GM23338 (cell line): ENCODE data around the gene IZUMO2. TPM values are rescaled to one million over a fixed set of nuclear protein-coding genes. Genes with fewer than 3 reads are reported as not detected.

Experiments used
- ATAC-seq: fragments of 200-7000 bp; cut with Tn5 transposase; 3 replicates; pipeline ENCODE4 v1.9.1; 2020
- DNase-seq: peaks from one replicate; pipeline ENCODE4 v3.0.0-alpha.2; 2015; ENCODE audit warnings: low spot score
- H2AFZ ChIP-seq: fragments of 200-600 bp; sonication (generic); 2 replicates; pipeline ENCODE4 v1.8.0; 2016; ENCODE audit warnings: antibody characterized with exemption, mild to moderate bottlenecking, moderate library complexity
- H3F3A ChIP-seq: fragments of 200-600 bp; sonication (generic); replicated peaks from 2 replicates; pipeline ENCODE4 v1.8.0; 2017; ENCODE audit warnings: antibody characterized with exemption, mixed run types, low read depth
- H3K27ac ChIP-seq: fragments of 200-600 bp; sonication (generic); 2 replicates; pipeline ENCODE4 v1.6.1; 2016; ENCODE audit warnings: low read depth
- H3K27me3 ChIP-seq: fragments of 200-600 bp; sonication (generic); 2 replicates; pipeline ENCODE4 v1.8.0; 2016; ENCODE audit warnings: mild to moderate bottlenecking, mixed run types, moderate library complexity; ENCODE audit not compliant: insufficient read depth
- H3K36me3 ChIP-seq: fragments of 200-600 bp; sonication (generic); 2 replicates; pipeline ENCODE4 v1.8.0; 2016; ENCODE audit warnings: mild to moderate bottlenecking; ENCODE audit not compliant: insufficient read depth
- H3K4me1 ChIP-seq: fragments of 200-600 bp; sonication (generic); 2 replicates; pipeline ENCODE4 v1.8.0; 2016; ENCODE audit warnings: mild to moderate bottlenecking, moderate library complexity; ENCODE audit not compliant: insufficient read depth
- H3K4me2 ChIP-seq: fragments of 200-600 bp; sonication (generic); 2 replicates; pipeline ENCODE4 v1.7.1; 2017; ENCODE audit warnings: mixed run types
- H3K4me3 ChIP-seq: fragments of 200-600 bp; sonication (generic); 2 replicates; pipeline ENCODE4 v1.6.1; 2016; ENCODE audit warnings: mixed run types
- H3K79me2 ChIP-seq: fragments of 200-600 bp; sonication (generic); replicated peaks from 2 replicates; pipeline ENCODE4 v1.8.0; 2017; ENCODE audit warnings: mild to moderate bottlenecking; ENCODE audit not compliant: insufficient read depth
- H3K9me2 ChIP-seq: fragments of 200-600 bp; sonication (generic); 2 replicates; pipeline ENCODE4 v1.8.0; 2017; ENCODE audit not compliant: insufficient read depth
- H4K20me1 ChIP-seq: fragments of 200-600 bp; sonication (generic); replicated peaks from 2 replicates; pipeline ENCODE4 v1.8.0; 2017; ENCODE audit warnings: mild to moderate bottlenecking; ENCODE audit not compliant: insufficient read depth
- H3K27ac Mint-ChIP-seq: 2 replicates; pipeline ENCODE4 v1.8.0; 2020; ENCODE audit warnings: inconsistent platforms, mild to moderate bottlenecking, moderate library complexity, mixed read lengths
- H3K27me3 Mint-ChIP-seq: 3 replicates; pipeline ENCODE4 v1.8.0; 2022; ENCODE audit warnings: low read depth, mild to moderate bottlenecking, moderate library complexity, mixed read lengths, inconsistent platforms; ENCODE audit not compliant: insufficient read depth, poor library complexity
- H3K36me3 Mint-ChIP-seq: 3 replicates; pipeline ENCODE4 v1.8.0; 2021; ENCODE audit warnings: low read depth, mild to moderate bottlenecking, inconsistent platforms, moderate library complexity, mixed read lengths
- H3K4me1 Mint-ChIP-seq: 3 replicates; pipeline ENCODE4 v1.8.0; 2020; ENCODE audit warnings: mild to moderate bottlenecking, inconsistent platforms, mixed read lengths
- H3K4me3 Mint-ChIP-seq: 3 replicates; pipeline ENCODE4 v1.8.0; 2021; ENCODE audit warnings: moderate library complexity, mild to moderate bottlenecking, inconsistent platforms, mixed read lengths
- H3K9me3 Mint-ChIP-seq: 3 replicates; pipeline ENCODE4 v1.8.0; 2020; ENCODE audit warnings: moderate library complexity, mild to moderate bottlenecking, inconsistent platforms, mixed read lengths
- CREB1 ChIP-seq: fragments of 250-450 bp; sonication (Bioruptor Pico); IDR thresholded peaks from 2 replicates; pipeline ENCODE4 v1.5.0; 2020; ENCODE audit warnings: low read depth, mild to moderate bottlenecking, moderate library complexity
- CTCF ChIP-seq, 2 experiments: fragments of 200-600 bp in 1 of 2; sonication (generic) in 1 of 2; conservative IDR thresholded peaks; 2 replicates each; pipeline versions ENCODE4 v1.5.1 to v1.6.1; 2016 to 2017; ENCODE audit warnings: antibody characterized with exemption in 2 of 2, low read depth in 2 of 2, mild to moderate bottlenecking in 2 of 2, moderate library complexity in 1 of 2
- EZH2 ChIP-seq: fragments of 200-600 bp; sonication (generic); IDR thresholded peaks from one replicate; pipeline ENCODE4 v1.8.0; 2017; ENCODE audit warnings: antibody characterized with exemption, mild to moderate bottlenecking, low read depth; ENCODE audit not compliant: unreplicated experiment
- EZH2phosphoT487 ChIP-seq: fragments of 200-600 bp; sonication (generic); IDR thresholded peaks from one replicate; pipeline ENCODE4 v1.8.1; 2018; ENCODE audit warnings: antibody characterized with exemption; ENCODE audit not compliant: unreplicated experiment
- JUNB ChIP-seq: IDR thresholded peaks from one replicate; pipeline ENCODE4 v1.6.1; 2016; ENCODE audit warnings: antibody characterized with exemption; ENCODE audit not compliant: unreplicated experiment
- NANOG ChIP-seq: IDR thresholded peaks from 2 replicates; pipeline ENCODE4 v1.6.1; 2016; ENCODE audit warnings: antibody characterized with exemption, borderline replicate concordance
- POLR2AphosphoS5 ChIP-seq: IDR thresholded peaks from 2 replicates; pipeline ENCODE4 v1.6.1; 2016; ENCODE audit warnings: antibody characterized with exemption, low read depth
- REST ChIP-seq: IDR thresholded peaks from one replicate; pipeline ENCODE4 v1.6.1; 2018; ENCODE audit warnings: antibody characterized with exemption; ENCODE audit not compliant: unreplicated experiment
- long read RNA-seq: library from polyadenylated mRNA; unstranded; transcript quantifications from one replicate; pipeline ENCODE4 v2.0.0, GENCODE V29; 2020; ENCODE audit not compliant: unreplicated experiment
- polyA plus RNA-seq: library from polyadenylated mRNA; unstranded; fragments of >200 nt; fragmentation: Nextera tagmentation; extraction: Ambion mirVana; gene quantifications from 2 replicates; pipeline ENCODE4 v1.2.1, GENCODE V29; 2016
- total RNA-seq: library from RNA; depleted of rRNA; stranded (reverse); fragments of >200 nt; shearing (Covaris generic); gene quantifications from 2 replicates; pipeline ENCODE4 v1.2.3, GENCODE V29; 2014; rRNA removed
- TF ChIP-seq, protein P1 (sequence below): IDR thresholded peaks from 2 replicates; pipeline ENCODE4 v1.6.1; 2016; ENCODE audit warnings: antibody characterized with exemption

The IZUMO2 gene
- total RNA-seq: 3.1 TPM in 1 of 2 replicates, not detected in the other
- 5.0 and 6.2 TPM in 2 replicates for polyA plus RNA-seq
- long read RNA-seq: 0 reads

GRCh38 chr19:50162988-50163387 is at the start of gene IZUMO2:
Gene IZUMO2 (minus strand): TSS chr19:50163281. CDS start chr19:50163194, 87 bp downstream.
- H4K20me1 ChIP-seq: no peaks in the 10 kb centered on the region
- no peaks in the 10 kb centered on the region for H3K9me2 ChIP-seq
- DNase-seq: peak; percentile 92
- ATAC-seq: no peak
- no peaks in the 10 kb centered on the region for H3K79me2 ChIP-seq
- no peaks in the 10 kb centered on the region for H3F3A ChIP-seq
- Mint-ChIP-seq H3K9me3 (peaks cover 97% of the 10 kb centered on the region), H3K36me3 (peaks cover 28% of the 10 kb centered on the region), H3K4me3 (no peak within 1 kb of the TSS), H3K27me3 (peaks cover 13% of the 10 kb centered on the region), H3K4me1 (no peaks in the 10 kb centered on the region), H3K27ac (no peak within 1 kb of the TSS)
- peak within 1 kb of the TSS; percentile 99 for H2AFZ ChIP-seq
- no peak for TF ChIP-seq CREB1 (CRISPR knock-in tag)
- peak; percentile 43 to 56; a peak in 3 of 4 replicates for TF ChIP-seq CTCF (conservative IDR thresholded peaks at IDR 0.05; ENCODE audit: low read depth in 2 of 2)
- TF ChIP-seq, protein P1, sequence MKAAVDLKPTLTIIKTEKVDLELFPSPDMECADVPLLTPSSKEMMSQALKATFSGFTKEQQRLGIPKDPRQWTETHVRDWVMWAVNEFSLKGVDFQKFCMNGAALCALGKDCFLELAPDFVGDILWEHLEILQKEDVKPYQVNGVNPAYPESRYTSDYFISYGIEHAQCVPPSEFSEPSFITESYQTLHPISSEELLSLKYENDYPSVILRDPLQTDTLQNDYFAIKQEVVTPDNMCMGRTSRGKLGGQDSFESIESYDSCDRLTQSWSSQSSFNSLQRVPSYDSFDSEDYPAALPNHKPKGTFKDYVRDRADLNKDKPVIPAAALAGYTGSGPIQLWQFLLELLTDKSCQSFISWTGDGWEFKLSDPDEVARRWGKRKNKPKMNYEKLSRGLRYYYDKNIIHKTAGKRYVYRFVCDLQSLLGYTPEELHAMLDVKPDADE: no peak
- TF ChIP-seq POLR2AphosphoS5: peak; percentile 87
- TF ChIP-seq EZH2: no peak
- TF ChIP-seq JUNB: no peak
- H3K4me1 ChIP-seq: no peaks in the 10 kb centered on the region; the same call in 1 of the 2 replicates
- H3K4me3 ChIP-seq: peak within 1 kb of the TSS; percentile 68
- no peak within 1 kb of the TSS for H3K27ac ChIP-seq
- H3K27me3 ChIP-seq: no peaks in the 10 kb centered on the region
- H3K4me2 ChIP-seq: peak within 1 kb of the TSS; percentile 83
- no peaks in the 10 kb centered on the region for H3K36me3 ChIP-seq

GRCh38 chr19:50210425-50210824 is 47.3 kb upstream of the IZUMO2 start:
- no peaks in the 10 kb centered on the region for H3F3A ChIP-seq

More at GRCh38 chr19:50210425-50210824, 47.3 kb upstream of the IZUMO2 start:
- Histone ChIP-seq H3K27me3 (no peaks in the 10 kb centered on the region), H3K4me2 (no peak overlapping the region), H3K79me2 (no peaks in the 10 kb centered on the region), H3K9me2 (no peaks in the 10 kb centered on the region), H3K27ac (no peak overlapping the region), H2AFZ (no peak overlapping the region), H3K36me3 (no peaks in the 10 kb centered on the region), H4K20me1 (no peaks in the 10 kb centered on the region), H3K4me3 (no peak overlapping the region), H3K4me1 (peaks cover 5% of the 10 kb centered on the region; the same call in 1 of the 2 replicates)
- H3K4me3 Mint-ChIP-seq: no peak overlapping the region
- peaks cover 2% of the 10 kb centered on the region for H3K27me3 Mint-ChIP-seq
- H3K27ac Mint-ChIP-seq: no peak overlapping the region
- no peaks in the 10 kb centered on the region for H3K4me1 Mint-ChIP-seq
- DNase-seq (no peak), ATAC-seq (no peak)
- TF ChIP-seq EZH2phosphoT487: no peak
- TF ChIP-seq REST: no peak
- TF ChIP-seq POLR2AphosphoS5: no peak
- TF ChIP-seq EZH2: no peak
- no peak for TF ChIP-seq NANOG
- H3K9me3 Mint-ChIP-seq: peaks cover 89% of the 10 kb centered on the region
- H3K36me3 Mint-ChIP-seq: peaks cover 24% of the 10 kb centered on the region; the same call in 2 of the 3 replicates
